SK-N-MC (cell line): ENCODE results near the gene MAML2.

Experiments used
- EZH2 ChIP-seq: fragments of 200-600 bp; sonication (generic); IDR thresholded peaks from one replicate; pipeline ENCODE4 v1.6.1; 2017; ENCODE audit warnings: antibody characterized with exemption
- FOXP2 ChIP-seq: optimal IDR thresholded peaks from 2 replicates; pipeline ENCODE3; 2011; ENCODE audit warnings: mild to moderate bottlenecking, moderate library complexity; ENCODE audit not compliant: insufficient read depth; ENCODE audit errors: extremely low read length, control extremely low read depth
- POLR2AphosphoS5 ChIP-seq: IDR thresholded peaks from 2 replicates; pipeline ENCODE4 v1.6.1; 2012; ENCODE audit warnings: mild to moderate bottlenecking, low read depth, low read length, borderline replicate concordance

- no peak for TF ChIP-seq POLR2AphosphoS5
- no peak for TF ChIP-seq EZH2
- no peak for TF ChIP-seq FOXP2
Measured at GRCh38 chr11:96107143-96107824, 235.7 kb downstream of the MAML2 start.
